ENCODE measurements around the gene KLRG1.

KLRG1 gene

DNA sequence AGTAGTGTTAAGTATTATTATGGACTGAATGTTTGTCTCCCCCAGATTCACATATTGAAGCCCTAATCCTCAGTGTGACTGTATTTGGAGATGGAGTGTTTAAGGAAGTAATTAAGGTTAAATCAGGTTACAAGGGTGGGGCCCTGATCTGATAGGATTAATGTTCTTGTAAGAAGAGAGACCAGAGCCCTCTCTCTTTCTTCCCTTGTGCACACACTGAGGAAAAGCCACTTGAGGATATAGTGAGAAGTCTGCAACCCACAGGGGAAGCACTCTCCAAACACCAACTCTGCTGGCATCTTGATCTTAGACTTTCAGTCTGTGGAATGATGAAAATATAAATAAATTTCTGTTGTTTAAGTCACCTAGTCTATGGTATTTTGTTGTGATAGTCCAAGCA, 2.2 kb upstream of the KLRG1 start:
- no peak for DNase-seq

DNA sequence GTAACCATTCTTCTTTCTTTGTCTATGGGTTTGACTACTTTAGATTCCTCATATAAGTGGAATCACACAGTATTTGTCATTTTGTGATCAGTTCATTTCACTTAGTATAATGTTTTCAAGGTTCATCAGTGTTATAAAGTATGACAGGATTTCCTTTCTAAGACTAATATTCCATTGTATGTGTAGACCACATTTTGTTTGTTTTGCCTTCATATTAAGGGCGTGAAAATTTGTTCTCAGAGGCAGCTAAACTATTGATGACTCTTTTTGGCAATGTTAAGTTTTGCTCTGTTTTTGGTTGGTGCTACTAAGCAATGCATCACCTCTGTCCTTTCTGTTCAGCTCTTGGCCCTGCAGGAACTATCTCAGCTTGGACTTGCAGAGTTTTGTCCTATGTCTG, 1.7 kb upstream of the KLRG1 start:
- DNase-seq: peak; percentile 36

DNA sequence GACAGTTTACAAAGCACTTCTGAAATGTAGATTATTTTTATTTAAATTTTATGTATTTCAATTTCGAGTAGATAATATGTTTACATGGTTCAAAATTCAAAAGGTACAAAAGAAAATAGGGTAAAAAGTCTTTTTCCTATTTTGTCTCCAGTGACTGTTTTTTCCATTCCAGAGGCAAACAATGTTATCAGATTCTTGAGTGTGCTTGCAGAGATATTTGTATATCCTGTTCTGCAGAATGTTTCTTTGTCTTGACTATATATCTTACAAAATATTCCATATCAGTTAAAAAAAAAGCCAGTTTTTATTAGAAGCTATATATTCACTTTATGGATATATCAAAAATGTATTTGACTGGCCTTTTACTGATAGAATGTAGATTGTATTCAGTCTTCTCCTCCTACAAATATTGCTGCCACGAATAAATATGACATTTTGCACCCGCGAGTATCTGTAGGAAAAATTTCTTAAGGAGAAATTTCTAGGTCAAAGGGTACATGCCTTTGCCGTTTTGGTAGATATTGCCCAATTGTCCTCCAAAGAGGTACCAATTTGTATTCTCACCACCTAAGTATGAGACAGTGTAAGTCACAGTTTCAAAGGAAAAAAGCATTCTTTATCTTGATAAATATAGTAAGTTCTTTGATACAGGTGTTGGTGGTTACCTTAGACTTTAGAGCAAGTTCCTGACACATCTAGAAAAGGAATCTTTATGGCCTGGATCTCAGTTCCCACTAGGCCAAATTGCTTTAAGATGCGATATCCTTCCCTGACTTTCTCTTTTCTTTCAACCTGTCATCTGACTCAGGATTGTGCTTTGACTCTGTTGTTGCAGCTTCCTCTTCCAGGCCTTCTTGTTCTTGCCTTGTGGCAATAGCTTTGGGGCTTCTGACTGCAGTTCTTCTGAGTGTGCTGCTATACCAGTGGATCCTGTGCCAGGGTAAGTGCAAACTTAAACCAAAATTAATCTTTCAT, 2.3 kb downstream of the KLRG1 start:
- peak; percentile 15 for DNase-seq

DNA sequence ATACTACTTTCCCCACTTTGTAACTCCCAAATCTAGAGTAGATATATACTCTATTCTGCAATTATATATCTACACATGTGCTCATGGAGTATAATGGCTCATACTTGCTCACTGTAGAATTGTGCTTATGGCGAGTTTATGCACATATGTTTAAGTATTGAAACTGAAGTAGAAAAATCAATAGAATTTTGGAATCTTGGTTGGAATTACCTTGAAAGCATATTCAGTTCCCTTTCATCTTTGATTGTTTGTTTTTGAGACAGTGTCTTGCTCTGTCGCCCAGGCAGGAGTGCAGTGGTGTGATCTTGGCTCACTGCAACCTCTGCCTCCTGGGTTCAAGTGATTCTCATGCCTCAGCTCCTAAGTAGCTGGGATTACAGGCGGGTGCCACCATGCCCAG, 4.5 kb downstream of the KLRG1 start:
- DNase-seq: no peak

DNA sequence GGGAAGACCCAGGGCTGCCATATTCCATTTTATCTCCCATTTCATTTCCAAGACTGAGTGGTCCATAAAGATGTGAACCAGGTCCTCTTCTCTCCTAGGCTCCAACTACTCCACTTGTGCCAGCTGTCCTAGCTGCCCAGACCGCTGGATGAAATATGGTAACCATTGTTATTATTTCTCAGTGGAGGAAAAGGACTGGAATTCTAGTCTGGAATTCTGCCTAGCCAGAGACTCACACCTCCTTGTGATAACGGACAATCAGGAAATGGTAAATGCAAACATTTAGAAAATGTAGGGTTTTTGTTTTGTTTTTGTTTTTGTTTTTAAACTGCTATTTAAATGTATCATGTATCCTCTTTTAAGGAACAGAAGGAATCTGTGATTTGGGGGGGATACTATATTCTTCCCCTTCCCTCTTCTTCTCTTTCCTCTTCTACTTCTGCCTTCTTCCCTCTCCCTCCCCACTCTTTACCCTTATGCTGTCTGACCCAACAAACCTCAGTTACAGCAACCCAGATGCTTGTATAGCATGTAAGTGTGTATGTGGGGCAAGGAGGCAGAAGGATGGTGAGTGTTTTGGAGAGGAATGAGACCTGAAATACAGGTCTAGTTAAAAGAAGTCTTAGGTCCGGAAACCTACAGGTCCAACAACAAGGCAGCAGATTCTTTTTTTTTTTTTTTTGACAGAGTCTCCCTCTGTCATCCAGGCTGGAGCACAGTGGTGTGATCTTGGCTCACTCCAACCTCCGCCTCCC, 5.9 kb downstream of the KLRG1 start:
- DNase-seq: no peak

DNA sequence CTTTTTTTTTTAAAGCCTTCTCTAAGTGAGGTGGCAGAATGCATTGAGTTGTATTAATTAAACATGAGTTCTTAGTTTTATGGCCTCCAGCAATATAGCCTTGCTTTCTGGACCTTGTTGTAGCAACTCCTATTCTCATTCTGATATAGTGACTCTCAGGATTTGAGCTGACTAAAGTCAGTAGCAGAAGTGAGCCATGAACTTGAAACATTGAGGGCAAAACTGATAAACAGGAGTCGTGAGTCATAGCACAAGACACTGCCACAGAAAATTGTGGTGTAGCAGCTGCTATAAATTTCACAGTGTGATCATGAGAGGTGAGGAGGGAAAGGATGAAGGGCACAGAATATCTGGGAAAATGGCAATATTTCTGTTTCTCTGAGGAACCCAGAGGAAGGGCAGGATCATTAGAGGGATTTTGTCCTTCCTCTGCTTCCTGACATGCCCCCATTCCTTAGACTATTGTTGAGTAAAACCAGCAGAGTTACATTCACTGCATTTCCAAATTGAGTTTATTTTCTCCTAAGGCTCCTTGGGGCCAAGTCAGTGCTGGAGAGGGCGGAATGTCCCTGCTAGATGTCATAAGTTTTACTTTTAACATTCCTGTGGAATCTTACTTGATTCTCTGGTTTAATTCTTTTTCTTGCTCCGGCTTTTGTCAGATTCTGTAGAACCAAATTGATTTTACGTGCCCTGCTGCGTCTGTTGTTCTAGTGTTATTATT, 7.5 kb downstream of the KLRG1 start:
- DNase-seq: peak; percentile 87

DNA sequence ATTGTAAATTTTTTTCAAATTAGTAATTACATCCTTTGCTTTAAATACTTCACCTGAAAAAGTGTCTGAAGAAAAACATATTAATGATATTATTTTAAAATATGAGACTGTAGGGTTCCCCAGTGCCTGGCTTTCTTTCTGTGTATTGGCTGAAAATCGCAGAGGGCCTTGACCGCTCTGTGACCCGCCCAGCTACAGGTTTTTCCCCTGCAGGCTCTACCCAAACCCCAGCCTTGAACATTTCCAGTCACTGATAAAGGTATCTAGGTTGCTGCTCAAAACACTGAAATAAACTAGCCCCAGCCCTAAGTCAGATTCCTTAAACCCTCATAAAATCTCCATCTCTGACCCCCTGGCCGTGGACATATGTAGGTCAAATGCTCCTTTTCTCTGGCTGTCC, 11.9 kb downstream of the KLRG1 start:
- no peak for DNase-seq

DNA sequence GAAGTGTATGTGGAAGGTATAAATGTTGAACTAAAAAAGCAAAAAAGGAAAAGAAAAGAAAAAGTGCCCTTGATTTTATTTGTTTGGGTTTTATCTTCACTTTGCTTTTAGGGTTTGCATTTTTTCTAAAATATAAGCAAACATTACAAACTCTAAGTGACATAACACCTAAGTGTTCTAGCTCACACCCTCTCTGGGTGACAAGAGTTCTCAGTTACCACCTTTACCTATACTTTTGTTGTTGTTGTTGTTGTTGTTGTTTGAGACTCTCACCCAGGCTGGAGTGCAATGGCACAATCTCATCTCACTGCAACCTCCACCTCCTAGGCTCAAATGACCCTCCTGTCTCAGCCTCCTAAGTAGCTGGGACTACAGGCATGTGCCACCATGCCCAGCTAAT, 13.0 kb downstream of the KLRG1 start:
- DNase-seq: no peak

DNA sequence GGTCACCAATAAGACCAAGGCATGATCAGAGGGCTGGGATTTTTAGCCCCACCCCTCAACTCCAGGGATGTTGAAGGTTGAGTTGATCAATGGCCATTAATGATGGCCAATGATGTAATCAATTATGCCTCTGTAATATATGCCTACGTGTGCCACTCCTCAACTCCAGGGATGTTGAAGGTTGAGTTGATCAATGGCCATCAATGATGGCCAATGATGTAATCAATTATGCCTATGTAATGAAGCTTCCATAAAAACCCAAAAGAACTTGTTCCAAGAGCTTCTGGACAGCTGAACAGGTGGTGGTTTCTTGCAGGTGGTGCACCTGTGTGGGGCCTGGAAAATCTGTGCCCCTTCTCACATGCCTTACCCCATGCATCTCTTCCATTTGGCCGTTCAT, 33.2 kb downstream of the KLRG1 start:
- DNase-seq: no peak

DNA sequence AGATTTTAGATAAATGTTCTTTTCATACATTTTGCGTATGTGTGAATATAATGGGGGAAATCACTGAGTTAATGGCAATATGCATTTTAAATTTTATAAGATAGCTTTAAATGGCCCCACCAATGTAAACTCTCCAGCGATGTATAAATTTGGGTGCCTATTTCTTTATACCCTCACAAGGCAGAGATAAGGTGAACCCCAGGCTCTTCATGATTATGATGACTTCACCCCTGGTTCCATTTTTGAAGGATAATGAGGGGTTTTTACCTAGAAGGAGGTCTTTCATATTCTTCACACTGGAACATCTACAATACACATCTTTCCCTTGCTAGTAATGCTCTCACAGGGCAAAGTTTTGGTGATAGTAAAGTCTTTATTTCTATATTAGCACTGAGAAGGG, 35.2 kb downstream of the KLRG1 start:
- DNase-seq: no peak

DNA sequence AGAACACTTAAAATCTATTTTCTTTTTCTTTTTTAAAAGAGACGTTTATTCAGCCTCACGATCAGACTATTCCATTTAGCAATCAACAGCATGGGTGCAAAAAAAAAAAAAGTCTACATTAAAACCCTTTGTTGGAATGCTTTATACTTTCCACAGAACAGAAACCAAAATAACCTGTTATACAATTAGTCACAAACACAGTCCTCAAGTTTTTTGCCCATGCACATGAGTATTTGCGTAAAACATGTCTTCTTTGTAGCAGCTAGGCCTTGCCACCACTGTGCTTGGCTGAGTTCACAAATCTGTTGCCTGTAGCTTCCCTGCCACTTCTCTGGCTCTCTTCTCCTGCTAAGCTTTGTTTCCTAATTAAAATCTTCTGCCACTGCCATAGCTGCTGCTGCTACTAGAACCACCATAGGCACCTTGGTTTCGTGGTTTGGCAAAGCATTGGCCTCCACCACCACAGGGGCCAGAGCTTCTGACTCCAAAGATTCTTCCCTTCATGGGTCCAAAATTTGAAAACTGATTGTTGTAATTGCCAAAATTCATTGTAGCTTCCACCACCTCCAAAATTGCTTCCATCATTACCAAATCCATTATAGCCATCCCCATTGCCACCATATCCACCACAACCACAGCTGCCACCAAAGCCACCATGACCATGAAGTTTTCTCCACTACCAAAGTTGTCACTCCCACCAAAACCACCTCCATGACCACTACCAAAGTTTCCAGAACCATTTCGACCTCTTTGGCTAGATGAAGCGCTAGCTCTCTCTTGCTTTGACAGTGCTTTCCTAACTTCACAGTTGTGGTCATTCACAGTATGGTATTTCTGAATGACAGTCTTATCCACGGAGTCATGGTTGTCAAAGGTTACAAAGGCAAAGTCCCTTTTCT, 38.1 kb downstream of the KLRG1 start:
- DNase-seq: peak; percentile 54

DNA sequence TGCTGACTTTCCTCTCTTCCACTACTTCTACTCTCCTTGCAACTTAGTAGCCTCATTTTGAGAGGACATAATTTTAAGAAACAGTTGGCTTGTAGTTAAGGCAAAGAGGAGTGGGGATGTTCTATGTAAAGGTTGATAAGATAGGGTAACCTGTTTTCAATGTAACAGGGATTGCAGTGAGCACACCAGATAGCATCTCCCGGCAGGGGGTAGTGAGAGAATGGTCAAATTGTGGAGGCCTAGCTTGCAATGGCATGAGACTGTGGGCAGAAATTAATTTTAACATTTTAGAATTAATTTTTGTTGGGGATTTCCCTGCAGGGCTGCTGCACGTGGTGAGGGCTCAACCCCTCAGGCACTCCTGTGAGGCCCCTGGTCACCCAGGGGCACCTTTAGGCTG, 41.4 kb downstream of the KLRG1 start:
- DNase-seq: no peak

DNA sequence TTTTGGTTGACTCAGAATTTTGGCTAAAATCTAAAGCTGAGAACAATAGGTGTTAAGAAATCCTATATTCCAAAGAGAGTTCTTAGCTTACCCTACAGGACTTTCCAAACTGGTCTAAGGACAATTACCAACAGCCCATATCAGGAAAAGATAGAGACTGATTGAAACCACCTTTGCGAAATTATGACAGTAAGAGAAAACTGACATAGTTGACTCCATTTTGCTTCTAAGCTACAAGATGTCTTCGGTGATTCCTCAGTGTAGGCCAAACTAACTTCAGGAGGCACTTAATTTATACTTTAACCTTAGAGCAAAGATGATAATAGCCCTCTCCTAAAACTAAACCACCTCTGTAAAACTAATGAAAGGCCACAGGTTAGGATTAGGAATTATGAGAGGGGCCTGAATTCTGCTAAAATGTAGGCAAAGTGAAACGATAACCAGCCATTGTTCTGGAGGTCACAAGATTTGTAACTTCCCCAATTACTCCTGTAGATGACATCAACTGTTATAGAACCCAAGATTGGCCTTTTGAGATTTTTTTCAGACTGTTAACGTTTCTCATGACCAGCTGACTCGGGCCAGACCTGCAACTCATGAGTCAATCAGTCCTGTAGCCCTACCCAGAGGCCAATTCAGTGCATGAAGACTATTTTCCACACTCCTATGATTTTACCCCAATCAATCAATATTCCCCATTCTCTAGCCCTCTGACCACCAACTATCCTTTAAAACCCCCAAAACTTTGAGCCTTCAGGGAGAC, 43.0 kb downstream of the KLRG1 start:
- DNase-seq: no peak

DNA sequence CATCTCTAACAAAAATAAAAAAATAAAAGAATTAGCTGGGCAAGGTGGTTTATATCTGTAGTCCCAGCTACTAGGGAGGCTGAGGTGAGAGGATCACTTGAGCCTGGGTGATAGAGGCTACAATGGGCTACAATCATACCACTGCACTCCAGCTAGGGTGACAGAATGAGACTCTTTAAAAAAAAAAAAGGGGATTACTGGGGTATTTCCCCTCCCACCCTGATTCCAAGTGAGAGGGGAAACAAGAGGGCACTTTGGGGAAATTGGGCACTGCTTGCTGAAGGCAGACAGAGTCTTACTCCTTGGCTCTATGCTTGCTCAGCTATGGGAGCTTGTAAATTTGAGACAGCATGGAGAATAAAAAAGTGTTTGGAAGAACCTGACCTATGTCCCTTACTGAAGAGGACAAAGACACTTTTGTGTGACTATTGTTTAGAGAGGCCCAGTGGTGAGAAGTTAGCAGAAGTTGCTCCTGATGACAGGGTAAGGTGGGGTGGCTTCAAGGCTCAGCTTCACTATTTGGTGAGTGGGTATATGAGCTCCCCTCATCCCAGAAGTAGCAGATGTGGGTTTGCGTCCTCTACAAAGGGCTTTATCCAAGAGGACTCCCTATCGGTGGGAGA, 44.0 kb downstream of the KLRG1 start:
- DNase-seq: no peak

DNA sequence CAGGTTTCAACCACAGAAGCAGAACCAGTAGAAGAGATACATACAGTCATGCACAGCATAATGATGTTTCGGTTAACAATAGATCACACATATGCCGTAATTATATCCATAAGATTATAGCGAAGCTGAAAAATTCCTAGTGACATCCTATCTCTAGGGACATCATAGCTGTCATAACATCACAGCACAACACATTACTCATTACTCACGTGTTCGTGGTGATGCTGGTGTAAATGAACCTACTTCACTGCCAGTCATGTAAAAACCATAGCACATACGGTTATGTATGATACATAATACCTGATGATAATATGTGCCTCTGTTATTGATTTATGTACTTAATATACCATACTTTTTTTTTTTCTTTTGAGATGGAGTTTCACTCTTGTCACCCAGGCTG, 44.7 kb downstream of the KLRG1 start:
- no peak for DNase-seq

DNA sequence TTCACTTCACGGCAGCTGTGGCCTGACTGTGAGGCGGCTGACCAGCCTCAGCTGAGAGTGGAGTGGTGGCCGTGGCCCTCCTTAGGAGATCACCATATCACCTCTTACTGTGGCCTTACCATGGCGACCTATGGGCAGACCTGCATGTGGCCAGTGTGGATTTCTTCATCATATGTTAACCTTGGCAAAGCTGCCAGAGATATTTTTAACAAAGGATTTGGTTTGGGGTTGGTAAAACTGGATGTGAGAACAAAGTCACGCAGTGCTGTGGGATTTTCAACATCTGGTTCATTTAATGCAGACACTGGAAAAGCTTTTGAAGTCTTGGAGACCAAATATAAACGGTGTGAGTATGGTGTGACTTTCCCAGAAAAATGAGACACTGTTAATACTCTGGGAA, 46.9 kb downstream of the KLRG1 start:
- DNase-seq: no peak

DNA sequence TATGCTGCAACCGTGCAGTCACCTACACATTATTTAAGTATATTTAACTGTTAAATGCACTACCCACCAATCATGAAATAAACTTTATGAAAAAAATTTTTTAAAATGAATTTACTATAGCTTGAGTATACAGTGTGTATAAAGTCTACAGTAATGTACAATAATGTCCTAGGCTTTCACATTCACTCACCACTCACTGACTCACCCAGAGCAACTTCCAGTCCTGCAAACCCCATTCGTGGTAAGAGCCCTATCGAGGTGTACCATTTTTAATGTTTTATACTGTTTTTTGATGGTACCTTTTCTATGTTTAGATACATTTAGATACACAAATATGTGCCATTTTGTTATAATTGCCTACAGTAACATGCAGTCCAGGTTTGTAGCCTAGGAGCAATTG, 48.1 kb downstream of the KLRG1 start:
- DNase-seq: peak; percentile 9

DNA sequence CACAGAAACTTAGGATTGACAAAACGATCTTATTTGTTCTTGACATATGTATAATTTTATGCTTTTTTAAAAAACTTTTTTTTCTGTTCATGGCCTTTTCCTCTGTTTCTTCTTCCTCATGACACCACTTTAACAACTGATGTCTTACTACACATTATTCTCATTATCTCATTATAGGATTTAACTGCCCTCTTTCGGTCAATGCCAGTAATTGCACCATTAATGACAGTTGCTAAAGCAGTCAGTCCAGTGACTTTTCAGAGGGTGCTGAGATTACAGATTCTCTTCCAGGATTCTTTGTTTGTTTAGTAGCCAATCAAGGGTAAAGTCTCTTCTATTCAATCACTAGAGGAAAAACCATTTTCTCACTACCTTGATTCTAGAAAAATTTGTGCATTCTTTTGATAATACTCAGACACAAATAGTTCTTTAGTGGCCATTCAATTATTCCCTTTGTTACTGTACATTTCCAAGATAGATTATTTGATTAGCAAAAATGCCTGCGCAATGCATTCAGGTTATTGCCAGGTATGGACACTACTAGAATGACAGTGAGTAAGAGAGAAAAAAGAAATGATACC, 50.1 kb downstream of the KLRG1 start:
- peak; percentile 62 for DNase-seq

DNA sequence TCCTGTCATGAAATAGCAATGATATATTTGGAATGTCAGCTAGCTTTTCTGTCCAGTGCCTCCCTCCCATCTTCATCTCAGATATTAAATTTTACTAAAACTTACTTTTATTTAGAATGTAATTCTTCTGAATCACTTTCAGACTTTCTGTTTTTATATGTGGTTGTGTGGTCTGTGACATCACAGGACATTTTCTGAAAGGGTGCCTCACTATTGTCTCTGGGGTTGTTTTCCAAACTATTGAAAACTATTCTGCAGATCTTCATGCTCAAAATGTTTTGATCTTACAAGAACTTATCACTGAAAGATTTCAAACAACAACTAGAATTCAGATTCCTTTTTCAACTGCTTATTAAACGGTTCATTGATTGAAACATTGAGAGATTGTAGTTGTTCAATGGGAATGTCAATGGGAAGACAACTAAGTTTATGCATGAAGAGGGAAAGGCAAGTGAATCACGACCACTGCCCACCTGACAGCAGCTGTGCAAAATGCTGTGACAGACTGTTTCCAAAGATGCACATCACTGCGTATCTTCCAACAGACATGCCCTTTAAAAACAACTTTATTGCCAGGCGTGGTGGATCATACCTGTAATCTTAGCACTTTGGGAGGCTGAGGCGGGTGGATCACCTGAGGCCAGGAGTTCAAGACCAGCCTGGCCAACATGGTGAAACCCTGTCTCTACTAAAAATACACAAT, 51.3 kb downstream of the KLRG1 start:
- DNase-seq: no peak

DNA sequence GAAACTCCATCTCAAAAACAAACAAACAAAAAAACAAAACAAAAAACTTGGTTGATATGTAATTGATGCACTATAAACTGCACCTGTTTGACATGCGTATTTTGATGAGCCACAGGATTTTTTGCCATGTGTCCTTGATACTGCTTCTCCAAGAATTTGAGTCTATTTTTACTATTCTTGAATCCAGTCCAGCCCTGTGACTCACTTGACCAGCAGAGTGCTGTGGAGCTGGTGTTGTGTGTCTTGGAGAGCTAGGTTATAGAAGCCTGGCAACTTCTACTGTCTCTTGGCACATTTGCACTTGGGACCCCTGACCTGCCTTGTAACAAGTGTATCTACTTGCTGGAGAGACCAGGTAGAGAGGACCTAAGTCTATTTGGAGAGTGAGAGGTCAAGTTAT, 52.0 kb downstream of the KLRG1 start:
- DNase-seq: no peak

Data from activated CD4-positive, alpha-beta T cell treated with anti-CD3 and anti-CD28 coated beads, Interleukin-10, Interleukin-2, amounts not matched to agents 100 ng/mL and 50 ng/mL, durations not matched to agents 16 hours and 8 hours (primary cell).